ENCODE measurements around the gene DSE. TPM values are rescaled to one million over a fixed set of nuclear protein-coding genes. Genes with fewer than 3 reads are reported as not detected.
"Not testable (repeated sequence)": the region's sequence is repeated elsewhere in the genome, so short reads cannot be mapped to it uniquely, and the experiment has no call there.

Gene DSE
- total RNA-seq: 1 to 10 TPM; 5.7 to 7.1 TPM

GRCh38 chr6:116370760-116371119, at the start of gene DSE:
Gene DSE (plus strand): TSS chr6:116370947. CDS start chr6:116399251, 28,304 bp downstream.
- DNase-seq (peak; percentile 72), ATAC-seq (peak; percentile 84)
- CTCF ChIA-PET: interaction anchor here (1.0 to 1.3 kb wide), 2 partner anchors 20 to 22 kb away, joined by 5 to 6 read pairs; no protein-coding TSS in a partner anchor
- H3K4me3 Mint-ChIP-seq: peak within 1 kb of the TSS; percentile 75
- no peaks in the 10 kb centered on the region for H3K36me3 Mint-ChIP-seq
- peaks cover 30% of the 10 kb centered on the region for H3K4me1 Mint-ChIP-seq
- no peaks in the 10 kb centered on the region for H3K9me3 Mint-ChIP-seq (ENCODE audit: low read depth)
- H3K27ac Mint-ChIP-seq: peak within 1 kb of the TSS; percentile 70
- peaks cover 24% of the 10 kb centered on the region for H3K27me3 Mint-ChIP-seq

GRCh38 chr6:116321933-116322332, 48.8 kb upstream of the DSE start:
- DNase-seq; ATAC-seq; H3K9me3 Mint-ChIP-seq (ENCODE audit: low read depth); CTCF ChIA-PET; H3K27me3 Mint-ChIP-seq; H3K4me3 Mint-ChIP-seq; H3K4me1 Mint-ChIP-seq; H3K36me3 Mint-ChIP-seq; H3K27ac Mint-ChIP-seq: not testable (repeated sequence)

DNA sequence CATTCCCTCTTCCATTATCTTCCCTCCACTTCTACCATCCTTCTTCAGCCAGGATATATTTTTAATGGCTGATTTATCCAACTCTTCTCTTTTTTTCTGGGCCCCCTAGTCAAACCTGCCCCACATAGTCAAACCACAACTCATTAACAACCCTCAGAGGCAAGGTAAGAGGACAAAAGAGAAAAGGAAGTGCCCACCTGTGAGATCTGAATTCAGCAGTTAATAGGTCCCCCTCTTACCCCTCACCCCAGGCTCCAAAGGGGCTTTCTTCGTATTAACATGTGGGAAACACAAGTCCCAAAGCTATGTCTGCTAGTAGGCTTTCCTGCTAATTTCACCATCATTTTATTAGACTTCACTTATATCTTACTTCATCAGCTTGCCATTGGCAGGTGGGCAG, 46.9 kb upstream of the DSE start:
- Mint-ChIP-seq H3K27ac (no peak overlapping the region), H3K4me1 (no peaks in the 10 kb centered on the region), H3K4me3 (no peak overlapping the region), H3K9me3 (ENCODE audit: low read depth) (no peaks in the 10 kb centered on the region), H3K36me3 (no peaks in the 10 kb centered on the region), H3K27me3 (no peaks in the 10 kb centered on the region)
- CTCF ChIA-PET: no interaction called here
- DNase-seq (no peak), ATAC-seq (no peak)

DNA sequence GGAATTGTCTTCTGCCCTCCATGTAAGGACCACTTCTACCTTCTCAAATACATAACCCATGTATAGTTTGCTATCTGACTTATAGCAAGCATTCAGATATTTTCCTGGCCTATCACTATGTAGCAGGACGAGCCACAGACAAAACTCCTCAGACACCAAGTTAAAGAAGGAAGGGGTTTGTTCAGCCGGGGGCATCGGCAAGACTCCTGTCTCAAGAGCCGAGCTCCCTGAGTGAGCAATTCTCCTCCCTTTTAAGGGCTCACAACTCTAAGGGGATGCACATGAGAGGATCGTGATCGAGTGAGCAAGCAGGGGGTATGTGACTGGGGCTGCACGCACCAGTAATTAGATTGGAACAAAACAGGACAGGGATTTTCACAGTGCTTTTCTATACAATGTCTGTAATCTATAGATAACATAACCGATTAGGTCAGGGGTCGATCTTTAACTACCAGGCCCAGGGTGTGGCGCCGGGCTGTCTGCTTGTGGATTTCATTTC, 45.1 kb upstream of the DSE start:
- H3K4me1 Mint-ChIP-seq; H3K27ac Mint-ChIP-seq; DNase-seq; H3K27me3 Mint-ChIP-seq; H3K9me3 Mint-ChIP-seq (ENCODE audit: low read depth); H3K4me3 Mint-ChIP-seq; H3K36me3 Mint-ChIP-seq; ATAC-seq: not testable (repeated sequence)
- CTCF ChIA-PET: interaction anchor here (0.6 kb wide), 1 partner anchor 343 kb away, joined by 5 read pairs; no protein-coding TSS in a partner anchor

DNA sequence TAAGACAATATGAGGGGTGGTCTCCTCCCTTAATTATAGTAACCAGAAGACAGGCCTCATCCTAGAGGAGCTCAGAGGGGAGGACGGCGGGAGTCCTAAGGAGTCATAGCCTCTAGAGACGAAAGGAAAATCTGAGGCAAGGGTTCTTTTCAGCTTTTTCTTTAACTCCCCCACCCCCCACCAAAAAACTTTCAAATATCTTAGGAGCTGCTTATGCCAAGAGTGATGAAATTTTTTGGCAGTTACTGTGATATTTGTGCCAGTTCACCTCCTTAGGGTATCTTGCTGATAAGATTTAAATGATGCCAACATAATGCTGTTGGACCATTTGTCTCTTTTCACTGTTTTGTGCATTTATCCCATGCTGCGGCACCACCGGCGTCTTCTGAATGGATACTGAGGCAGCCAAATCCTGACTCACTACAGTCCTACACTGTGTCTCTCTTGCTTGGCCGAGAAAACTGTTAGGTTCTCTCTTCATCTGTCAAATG, 44.5 kb upstream of the DSE start:
- H3K4me3 Mint-ChIP-seq: no peak overlapping the region
- H3K9me3 Mint-ChIP-seq (ENCODE audit: low read depth): no peaks in the 10 kb centered on the region
- H3K4me1 Mint-ChIP-seq: no peaks in the 10 kb centered on the region
- H3K36me3 Mint-ChIP-seq: no peaks in the 10 kb centered on the region
- ATAC-seq (no peak), DNase-seq (no peak)
- no peak overlapping the region for H3K27ac Mint-ChIP-seq
- no peaks in the 10 kb centered on the region for H3K27me3 Mint-ChIP-seq
- CTCF ChIA-PET: interaction anchor here (0.6 kb wide), 1 partner anchor 343 kb away, joined by 5 read pairs; no protein-coding TSS in a partner anchor

GRCh38 chr6:116326996-116327395, 43.8 kb upstream of the DSE start:
- DNase-seq: no peak
- Mint-ChIP-seq H3K4me1 (no peaks in the 10 kb centered on the region), H3K4me3 (no peak overlapping the region), H3K27me3 (no peaks in the 10 kb centered on the region), H3K9me3 (ENCODE audit: low read depth) (no peaks in the 10 kb centered on the region), H3K36me3 (no peaks in the 10 kb centered on the region), H3K27ac (no peak overlapping the region)
- no peak for ATAC-seq
- CTCF ChIA-PET: no interaction called here

DNA sequence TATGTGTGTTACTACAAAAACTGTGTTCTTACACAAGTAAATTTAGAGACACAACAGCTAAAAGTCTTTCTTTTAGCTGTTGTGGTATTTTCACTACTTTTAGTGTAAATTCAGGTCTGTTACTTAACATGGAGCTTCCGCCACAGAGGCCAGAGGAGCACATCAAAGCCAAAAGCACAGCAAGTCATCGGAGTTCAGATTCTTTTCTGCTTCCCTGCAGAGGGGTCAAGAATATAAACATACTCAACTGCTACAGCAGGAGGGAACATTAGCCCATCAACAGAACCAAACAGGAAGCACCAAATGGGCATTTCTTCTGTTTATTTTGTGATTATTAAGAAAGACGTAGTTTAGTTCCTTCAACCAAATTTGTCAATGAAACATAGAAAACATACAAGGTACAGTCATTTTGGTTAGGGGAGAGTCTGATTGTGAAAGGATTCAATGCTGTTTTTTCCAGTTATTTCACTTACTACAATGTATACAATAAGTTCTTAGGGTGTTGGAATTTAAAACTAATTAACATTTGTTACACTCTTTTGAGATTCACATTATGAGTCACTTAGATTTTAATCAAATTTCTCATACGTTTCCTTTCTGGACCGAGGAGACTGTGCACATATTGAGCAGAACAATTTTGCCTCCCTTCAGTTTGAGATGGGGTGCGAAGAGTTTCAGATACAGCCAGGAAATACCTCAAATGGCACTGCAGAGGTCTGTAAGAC, 42.8 kb upstream of the DSE start:
- Mint-ChIP-seq H3K27ac (no peak overlapping the region), H3K9me3 (ENCODE audit: low read depth) (no peaks in the 10 kb centered on the region), H3K4me3 (no peak overlapping the region), H3K36me3 (no peaks in the 10 kb centered on the region), H3K4me1 (no peaks in the 10 kb centered on the region), H3K27me3 (no peaks in the 10 kb centered on the region)
- ATAC-seq (no peak), DNase-seq (no peak)
- CTCF ChIA-PET: no interaction called here

GRCh38 chr6:116328528-116328903, 42.2 kb upstream of the DSE start:
- CTCF ChIA-PET: no interaction called here
- no peak overlapping the region for H3K27ac Mint-ChIP-seq
- no peaks in the 10 kb centered on the region for H3K36me3 Mint-ChIP-seq
- H3K4me1 Mint-ChIP-seq: no peaks in the 10 kb centered on the region
- H3K4me3 Mint-ChIP-seq: no peak overlapping the region
- H3K27me3 Mint-ChIP-seq: no peaks in the 10 kb centered on the region
- no peak for DNase-seq
- ATAC-seq: no peak
- H3K9me3 Mint-ChIP-seq (ENCODE audit: low read depth): no peaks in the 10 kb centered on the region

GRCh38 chr6:116329156-116329555, 41.6 kb upstream of the DSE start:
- CTCF ChIA-PET: no interaction called here
- DNase-seq: no peak
- Mint-ChIP-seq H3K9me3 (ENCODE audit: low read depth) (no peaks in the 10 kb centered on the region), H3K4me3 (no peak overlapping the region), H3K4me1 (no peaks in the 10 kb centered on the region), H3K27ac (no peak overlapping the region), H3K36me3 (no peaks in the 10 kb centered on the region), H3K27me3 (no peaks in the 10 kb centered on the region)
- ATAC-seq: no peak

- no peaks in the 10 kb centered on the region for H3K4me1 Mint-ChIP-seq
- CTCF ChIA-PET: no interaction called here
- no peak for DNase-seq
- no peak overlapping the region for H3K4me3 Mint-ChIP-seq
- no peaks in the 10 kb centered on the region for H3K27me3 Mint-ChIP-seq
- no peaks in the 10 kb centered on the region for H3K36me3 Mint-ChIP-seq
- no peak overlapping the region for H3K27ac Mint-ChIP-seq
- no peak for ATAC-seq
- H3K9me3 Mint-ChIP-seq (ENCODE audit: low read depth): peaks cover 3% of the 10 kb centered on the region
Measured at GRCh38 chr6:116330511-116330910, 40.2 kb upstream of the DSE start.

DNA sequence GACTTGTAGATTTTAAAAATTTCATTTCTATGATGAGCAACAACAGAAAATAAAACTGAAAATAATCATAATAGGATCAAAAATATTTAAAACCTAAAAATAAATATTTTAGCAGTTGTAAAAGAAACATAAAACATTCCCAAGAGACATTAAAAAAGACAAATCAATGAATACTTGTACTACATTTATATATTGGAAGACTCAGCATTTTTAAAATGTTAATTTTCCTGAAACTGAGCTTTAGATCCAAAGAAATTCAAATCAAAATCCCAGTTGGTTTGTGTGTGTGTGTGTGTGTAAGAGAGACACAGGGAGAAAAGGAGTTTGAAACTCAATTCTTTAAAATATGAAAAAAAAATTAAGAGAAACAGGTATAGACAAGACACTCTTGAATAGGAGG, 38.7 kb upstream of the DSE start:
- ATAC-seq (no peak), DNase-seq (no peak)
- Mint-ChIP-seq H3K36me3 (no peaks in the 10 kb centered on the region), H3K4me3 (no peak overlapping the region), H3K27ac (no peak overlapping the region), H3K27me3 (no peaks in the 10 kb centered on the region), H3K9me3 (ENCODE audit: low read depth) (peaks cover 3% of the 10 kb centered on the region), H3K4me1 (no peaks in the 10 kb centered on the region)
- CTCF ChIA-PET: no interaction called here

DNA sequence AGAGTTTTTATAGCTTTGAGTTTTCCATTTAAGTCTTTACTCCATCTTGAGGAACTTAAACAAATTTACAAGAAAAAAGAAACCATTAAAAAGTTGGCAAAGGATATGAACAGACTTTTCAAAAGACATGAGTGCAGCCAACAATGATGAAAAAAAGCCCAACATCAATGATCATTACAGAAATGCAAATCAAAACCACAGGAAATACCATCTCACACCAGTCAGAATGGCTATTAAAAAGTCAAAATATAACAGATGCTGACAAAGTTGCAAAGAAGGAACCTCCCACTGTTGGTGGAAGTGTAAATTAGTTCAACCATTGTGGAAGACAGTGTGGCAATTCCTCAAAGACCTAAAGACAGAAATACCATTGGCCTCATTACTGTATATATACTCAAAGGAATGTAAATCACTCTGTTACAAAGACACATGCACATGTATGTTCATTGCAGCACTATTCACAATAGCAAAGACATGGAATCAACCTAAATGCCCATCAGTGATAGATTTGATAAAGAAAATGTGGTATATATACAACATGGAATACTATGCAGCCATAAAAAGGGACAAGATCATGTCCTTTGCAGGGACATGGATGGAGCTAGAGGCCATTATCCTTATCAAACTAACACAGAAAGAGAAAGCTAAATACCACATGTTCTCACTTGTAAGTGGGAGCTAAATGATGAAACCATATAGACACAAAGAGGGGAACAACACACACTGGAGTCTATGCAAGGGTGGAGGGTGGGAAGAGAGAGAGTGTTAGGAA, 35.9 kb upstream of the DSE start:
- not testable (repeated sequence) for H3K36me3 Mint-ChIP-seq, ATAC-seq

DNA sequence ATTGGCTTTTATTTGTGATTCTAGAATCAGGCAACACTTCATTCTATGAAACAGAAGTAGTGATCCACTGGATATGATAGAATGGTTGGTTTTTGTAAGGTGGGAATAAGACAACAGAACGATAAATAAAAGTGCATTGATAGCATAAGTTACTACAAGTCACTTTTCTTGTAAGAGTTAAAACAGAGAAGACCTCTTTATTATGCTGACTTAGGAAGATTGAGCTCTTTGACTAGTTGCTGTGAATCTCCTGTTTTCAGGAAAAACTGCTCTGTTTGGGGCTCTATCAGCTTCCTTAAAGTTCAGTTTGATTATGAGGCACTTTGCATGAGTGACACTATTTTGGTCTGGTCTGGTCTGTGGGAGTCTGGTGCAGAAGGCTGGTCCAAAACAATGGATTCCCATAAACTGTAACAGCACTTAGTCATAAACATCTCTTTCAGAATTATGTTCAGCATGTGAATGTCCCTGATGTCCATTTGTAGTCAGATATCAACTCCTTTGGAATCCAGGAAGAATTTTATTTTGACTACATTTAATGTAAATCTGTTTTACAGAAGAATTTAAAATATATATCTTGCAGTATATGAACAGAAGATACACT, 35.0 kb upstream of the DSE start:
- Mint-ChIP-seq H3K36me3 (no peaks in the 10 kb centered on the region), H3K4me1 (no peaks in the 10 kb centered on the region), H3K9me3 (ENCODE audit: low read depth) (peaks cover 3% of the 10 kb centered on the region), H3K27me3 (no peaks in the 10 kb centered on the region), H3K27ac (no peak overlapping the region), H3K4me3 (no peak overlapping the region)
- no peak for ATAC-seq
- CTCF ChIA-PET: no interaction called here
- no peak for DNase-seq

More for the DNA sequence above, 35.9 kb upstream of the DSE start:
- H3K4me3 Mint-ChIP-seq; DNase-seq; H3K27me3 Mint-ChIP-seq; H3K27ac Mint-ChIP-seq; H3K9me3 Mint-ChIP-seq (ENCODE audit: low read depth); H3K4me1 Mint-ChIP-seq; CTCF ChIA-PET: not testable (repeated sequence)

All from activated CD8-positive, alpha-beta memory T cell treated with anti-CD3 and anti-CD28 coated beads, Interleukin-2, amount 10 ng/mL, durations not matched to agents 7 days and 5 days (primary cell).